SK-N-SH treated with all-trans-retinoic acid at 6 μM for 48 hours (cell line): ENCODE data around the gene OR10A6.

Experiments used
- ISL1 ChIP-seq: fragments of 250-450 bp; sonication (Bioruptor Pico); IDR thresholded peaks from 2 replicates; pipeline ENCODE4 v2.1.2; 2022; ENCODE audit warnings: mild to moderate bottlenecking, moderate library complexity
- RARB ChIP-seq: fragments of 250-450 bp; sonication (Bioruptor Pico); IDR thresholded peaks from 2 replicates; pipeline ENCODE4 v1.8.0; 2021; ENCODE audit warnings: mild to moderate bottlenecking, moderate library complexity
- TCF4 ChIP-seq: fragments of 250-450 bp; sonication (Bioruptor Pico); IDR thresholded peaks from 2 replicates; pipeline ENCODE4 v1.8.0; 2021; ENCODE audit warnings: mild to moderate bottlenecking, moderate library complexity, borderline replicate concordance
- TF ChIP-seq, protein P1 (sequence below): fragments of 250-450 bp; sonication (Bioruptor Pico); IDR thresholded peaks from 2 replicates; pipeline ENCODE4 v1.5.1; 2020; ENCODE audit warnings: low read depth, mild to moderate bottlenecking, moderate library complexity

DNA sequence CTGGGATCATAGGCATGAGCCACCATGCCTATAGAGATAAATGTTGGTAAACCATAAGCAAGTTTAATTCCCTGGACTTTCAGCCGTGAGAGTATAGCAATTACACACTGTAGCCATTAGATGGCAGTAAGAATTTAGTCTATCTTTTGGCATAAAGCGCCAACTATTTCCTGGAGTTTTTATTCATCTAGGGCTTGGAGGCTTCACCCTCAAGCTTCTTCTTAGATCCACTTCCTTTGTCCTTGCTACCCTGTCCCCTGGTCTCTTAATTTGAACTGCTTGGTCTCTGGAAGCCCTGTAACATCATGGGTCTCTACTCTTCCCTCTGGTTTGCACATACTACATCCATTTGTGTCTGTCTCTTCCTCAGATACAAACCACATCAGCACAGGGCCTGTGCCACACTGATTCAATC lies 38.2 kb downstream of the OR10A6 start:
- TF ChIP-seq ISL1 (CRISPR knock-in tag), result no peak
- TF ChIP-seq, protein P1, sequence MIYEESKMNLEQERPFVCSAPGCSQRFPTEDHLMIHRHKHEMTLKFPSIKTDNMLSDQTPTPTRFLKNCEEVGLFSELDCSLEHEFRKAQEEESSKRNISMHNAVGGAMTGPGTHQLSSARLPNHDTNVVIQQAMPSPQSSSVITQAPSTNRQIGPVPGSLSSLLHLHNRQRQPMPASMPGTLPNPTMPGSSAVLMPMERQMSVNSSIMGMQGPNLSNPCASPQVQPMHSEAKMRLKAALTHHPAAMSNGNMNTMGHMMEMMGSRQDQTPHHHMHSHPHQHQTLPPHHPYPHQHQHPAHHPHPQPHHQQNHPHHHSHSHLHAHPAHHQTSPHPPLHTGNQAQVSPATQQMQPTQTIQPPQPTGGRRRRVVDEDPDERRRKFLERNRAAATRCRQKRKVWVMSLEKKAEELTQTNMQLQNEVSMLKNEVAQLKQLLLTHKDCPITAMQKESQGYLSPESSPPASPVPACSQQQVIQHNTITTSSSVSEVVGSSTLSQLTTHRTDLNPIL (CRISPR knock-in tag), result no peak
- TF ChIP-seq TCF4 (CRISPR knock-in tag), result no peak
- TF ChIP-seq RARB, result no peak
